Superior temporal gyrus (tissue), 1 donor: Measurements from ENCODE around the gene TNFRSF17.
A peak's percentile ranks its signal among the peaks of the same experiment; 100 is the strongest.

ENCODE experiments used
- DNase-seq: peaks from one replicate; pipeline ENCODE4 v3.0.0-alpha.2; 2016; ENCODE audit errors: extremely low spot score

The TNFRSF17 gene

GRCh38 chr16:12002447-12003006 lies 37.5 kb downstream of the TNFRSF17 start:
- DNase-seq: peak; percentile 59

- no peak for DNase-seq
Observed at GRCh38 chr16:12006637-12007036, 41.6 kb downstream of the TNFRSF17 start.

GRCh38 chr16:12009462-12009861 lies 44.5 kb downstream of the TNFRSF17 start:
- peak; percentile 73 for DNase-seq

DNA sequence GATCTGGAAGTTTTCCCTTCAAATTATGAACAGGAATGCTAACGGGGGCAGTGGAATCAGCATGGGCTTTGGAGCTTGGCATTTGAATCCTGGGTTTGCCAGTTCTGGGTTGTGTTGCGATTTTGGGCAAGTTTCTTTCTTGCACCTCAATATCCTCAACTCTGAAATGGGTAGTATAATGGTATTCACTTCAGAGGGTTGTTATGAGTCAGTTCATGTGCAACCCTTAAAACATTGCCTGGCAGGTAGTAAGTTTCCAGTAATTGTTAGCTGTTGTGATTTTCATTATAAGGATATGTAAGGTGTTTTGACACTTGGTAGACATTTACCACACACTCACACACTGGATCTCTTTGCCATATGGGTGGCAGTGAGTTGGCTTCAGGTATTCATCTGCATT lies 44.9 kb downstream of the TNFRSF17 start:
- no peak for DNase-seq

GRCh38 chr16:12010388-12011251 lies 45.6 kb downstream of the TNFRSF17 start:
- DNase-seq: no peak

GRCh38 chr16:12011565-12011964 lies 46.6 kb downstream of the TNFRSF17 start:
- DNase-seq: no peak

- DNase-seq: no peak
Observed at GRCh38 chr16:12016291-12016947, 51.4 kb downstream of the TNFRSF17 start.

- no peak for DNase-seq
Observed at GRCh38 chr16:12017558-12017957, 52.5 kb downstream of the TNFRSF17 start.
